GM13976 (cell line): ENCODE measurements around the gene UNC5B.

Experiments
- DNase-seq: peaks from one replicate; pipeline ENCODE4 v3.0.0; 2012; ENCODE audit warnings: low spot score
- CTCF ChIP-seq: IDR thresholded peaks from 2 replicates; pipeline ENCODE4 v1.5.1; 2012; ENCODE audit warnings: borderline replicate concordance, mild to moderate bottlenecking; ENCODE audit not compliant: insufficient read depth; ENCODE audit errors: extremely low read depth, missing control alignments, control extremely low read depth
- in situ Hi-C: fragments of 300-500 bp; cut with MboI; formaldehyde crosslinking; loops from one replicate; pipeline ENCODE4 v1.12.0; 2022; ENCODE audit warnings: low sequenced_read_pairs, mixed read lengths, inconsistent platforms; ENCODE audit not compliant: unreplicated experiment

UNC5B gene

GRCh38 chr10:71197955-71198354 is 14.4 kb upstream of the UNC5B start:
- in situ Hi-C loops, result no loop called here
- no peak for DNase-seq
- no peak for TF ChIP-seq CTCF

- no peak for TF ChIP-seq CTCF
- in situ Hi-C loops, result loop anchor here (10.0 kb wide), 1 partner anchor 277 kb away; no protein-coding TSS in a partner anchor
- DNase-seq, result no peak
These were observed 10.5 kb upstream of the UNC5B start for GRCh38 chr10:71201849-71202248.

GRCh38 chr10:71202314-71202713 is 10.1 kb upstream of the UNC5B start:
- TF ChIP-seq CTCF, result no peak
- DNase-seq, result no peak
- in situ Hi-C loops, result loop anchor here (10.0 kb wide), 1 partner anchor 278 kb away; no protein-coding TSS in a partner anchor

GRCh38 chr10:71203124-71203523 is 9.2 kb upstream of the UNC5B start:
- in situ Hi-C loops, result loop anchor here (10.0 kb wide), 1 partner anchor 278 kb away; no protein-coding TSS in a partner anchor
- DNase-seq, result no peak
- no peak for TF ChIP-seq CTCF

GRCh38 chr10:71203716-71204115 is 8.7 kb upstream of the UNC5B start:
- no peak for DNase-seq
- TF ChIP-seq CTCF, result no peak
- in situ Hi-C loops, result loop anchor here (10.0 kb wide), 1 partner anchor 279 kb away; no protein-coding TSS in a partner anchor

GRCh38 chr10:71204746-71205145 is 7.6 kb upstream of the UNC5B start:
- in situ Hi-C loops, result loop anchor here (10.0 kb wide), 1 partner anchor 280 kb away; no protein-coding TSS in a partner anchor
- no peak for TF ChIP-seq CTCF
- no peak for DNase-seq
